Body of pancreas (tissue), 4 donors: ENCODE results near the gene NBPF19. TPM values are rescaled to one million over a fixed set of nuclear protein-coding genes. Genes with fewer than 3 reads are reported as not detected.
"Not testable (repeated sequence)": the region's sequence is repeated elsewhere in the genome, so short reads cannot be mapped to it uniquely, and the experiment has no call there.

Source experiments
- ATAC-seq: fragments of 150-250 bp; one replicate; pipeline ENCODE4 v1.9.1; 2016
- DNase-seq, 4 donors: peaks; one replicate each; pipeline ENCODE4 v3.0.0-alpha.2; 2019
- H3K27ac ChIP-seq, 4 donors: fragments of 200-600 bp; sonication (generic); 1 replicate in 3 of 4; 2 replicates in 1 of 4; pipeline versions ENCODE4 v1.5.1 to v1.6.1; 2016 to 2019; ENCODE audit warnings: mild to moderate bottlenecking in 1 of 4, mixed read lengths in 1 of 4, moderate library complexity in 1 of 4
- H3K27me3 ChIP-seq, 2 donors: fragments of 200-600 bp; sonication (generic); one replicate each; pipeline ENCODE4 v1.6.0; 2016; ENCODE audit warnings: mild to moderate bottlenecking in 1 of 2
- H3K36me3 ChIP-seq, 2 donors: fragments of 200-600 bp; sonication (generic); replicated peaks in 1 of 2; 2 replicates each; pipeline ENCODE4 v1.5.1; 2016; ENCODE audit warnings: low read depth in 2 of 2; ENCODE audit not compliant: insufficient read depth in 1 of 2
- H3K4me1 ChIP-seq: fragments of 200-600 bp; sonication (generic); one replicate; pipeline ENCODE4 v1.6.0; 2016
- H3K4me3 ChIP-seq, 2 donors: fragments of 200-600 bp; sonication (generic); 1 replicate in 1 of 2; 2 replicates in 1 of 2; pipeline ENCODE4 v1.5.1; 2016 to 2019
- H3K9me3 ChIP-seq, 3 donors: fragments of 200-600 bp; sonication (generic); 1 replicate in 2 of 3; 2 replicates in 1 of 3; pipeline ENCODE4 v1.5.1; 2016
- CTCF ChIP-seq, 7 experiments: fragments of 450-650 bp in 4 of 7; fragments of 200-600 bp in 3 of 7; sonication (generic) in 3 of 7; IDR thresholded peaks; one replicate each; pipeline ENCODE4 v1.5.1; 2016 to 2019; ENCODE audit warnings: antibody characterized with exemption in 7 of 7
- WGBS, 2 donors: methylation state at CpG; one replicate each; pipeline ENCODE4 v1.1.5; 2017; 5-methylcytosine and 5-hydroxymethylcytosine counted together
- intact Hi-C: fragments of 100-400 bp; cut with DNase I; formaldehyde crosslinking; loops from one replicate; pipeline ENCODE4 v1.15.1; 2023
- total RNA-seq, 2 donors: library from RNA; depleted of rRNA; stranded (reverse); fragments of >200 nt; gene quantifications; one replicate each; pipeline ENCODE4 v1.1.0, GENCODE V29; 2016

Gene NBPF19
- total RNA-seq = 10 to 100 TPM; 19.2 to 23.1 TPM

DNA sequence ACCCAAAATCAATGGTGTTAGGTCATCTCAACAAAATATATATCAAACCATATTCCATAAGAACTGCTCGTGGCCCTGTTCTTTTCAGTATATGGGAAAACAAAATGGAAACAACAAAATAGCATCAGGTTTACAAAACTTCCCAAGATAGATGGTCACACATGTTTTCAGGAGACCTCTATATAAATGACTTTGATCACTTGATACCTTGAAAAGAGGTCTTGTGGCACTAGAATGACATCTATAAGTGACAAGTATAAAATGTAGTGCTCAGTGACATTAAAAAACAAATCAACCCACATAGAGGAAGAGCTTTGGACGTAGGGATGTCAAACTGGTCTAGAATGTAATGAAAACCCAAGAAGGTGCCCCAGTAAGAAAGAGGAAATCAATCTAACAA lies at the start of gene NBPF19:
Gene NBPF19 (plus strand): TSS at position 301 of the 400 bp plus-strand sequence. CDS start 888 bp downstream, outside the sequence.
- intact Hi-C loops, H3K4me1 ChIP-seq, DNase-seq, ATAC-seq, H3K9me3 ChIP-seq, H3K36me3 ChIP-seq, H3K27me3 ChIP-seq, H3K4me3 ChIP-seq, H3K27ac ChIP-seq: not testable (repeated sequence)
- 75 to 100% methylated on average over 1 of the region's 2 CpGs for WGBS, 2 donors

DNA sequence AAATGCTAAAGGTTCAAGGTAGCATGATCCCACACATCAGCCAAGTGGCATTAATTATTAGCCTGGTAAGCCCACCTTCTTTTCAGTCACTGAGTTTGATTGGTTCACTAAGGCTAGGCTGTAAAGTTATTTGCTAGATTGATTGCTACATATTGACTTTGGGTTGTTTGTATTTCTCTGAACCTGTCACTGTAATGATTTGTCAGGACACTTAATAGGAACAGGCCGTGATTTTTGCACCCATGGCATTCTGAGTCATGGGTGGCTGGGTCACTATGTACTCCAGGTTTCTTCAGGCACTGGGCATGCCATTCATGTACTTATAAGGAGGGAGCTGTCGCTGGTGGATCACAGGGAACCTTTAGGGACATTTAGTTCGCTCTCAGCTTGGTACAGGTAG lies 46.5 kb upstream of the NBPF19 start:
- ATAC-seq = not testable (repeated sequence)

DNA sequence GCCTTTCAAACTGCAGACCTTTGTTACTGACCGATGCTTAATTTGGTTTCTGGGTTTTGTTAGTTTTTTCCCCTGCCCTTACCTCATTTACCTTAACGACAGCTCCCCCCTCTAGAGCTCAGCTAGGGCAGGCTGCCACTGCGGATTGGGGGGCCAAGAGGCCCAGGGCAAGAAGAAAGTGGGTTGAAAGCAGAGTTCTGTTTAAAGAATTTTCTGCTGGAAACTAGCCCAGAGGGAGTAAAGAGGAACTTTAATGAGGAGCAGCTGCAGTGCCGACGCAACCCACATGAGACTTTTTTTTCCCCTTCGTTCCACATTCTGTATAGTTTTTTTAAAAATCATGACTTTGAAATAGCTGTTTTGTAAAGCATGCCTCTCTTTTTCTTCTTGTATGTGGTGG lies 29.4 kb upstream of the NBPF19 start:
- ATAC-seq, H3K36me3 ChIP-seq, H3K4me3 ChIP-seq, H3K9me3 ChIP-seq, intact Hi-C loops, H3K27me3 ChIP-seq, H3K4me1 ChIP-seq: not testable (repeated sequence)
- DNase-seq = peak in 2 of 4 donors; percentile 4 to 15
- 48% methylated on average over 5 of the region's 6 CpGs; no CpG with 5 or more reads in 1 of the 2 donors for WGBS, 2 donors
- H3K27ac ChIP-seq = peak overlapping the region in 1 of 4 donors; percentile 25

More for the DNA sequence above, 46.5 kb upstream of the NBPF19 start:
- H3K4me1 ChIP-seq, H3K27me3 ChIP-seq, intact Hi-C loops, H3K36me3 ChIP-seq, H3K9me3 ChIP-seq, H3K4me3 ChIP-seq: not testable (repeated sequence)
- peak; percentile 71 to 84 (median 76) for DNase-seq
- WGBS, 2 donors = no CpG with 5 or more reads among the region's 3 CpGs
- H3K27ac ChIP-seq = peak overlapping the region in 3 of 4 donors; percentile 58 to 62 (median 58)

- DNase-seq, H3K36me3 ChIP-seq, H3K27ac ChIP-seq, intact Hi-C loops, ATAC-seq, H3K27me3 ChIP-seq, H3K4me3 ChIP-seq, H3K9me3 ChIP-seq, H3K4me1 ChIP-seq: not testable (repeated sequence)
- 100% methylated on average over 1 of the region's 2 CpGs; no CpG with 5 or more reads in 1 of the 2 donors for WGBS, 2 donors
Observed at GRCh38 chr1:149452196-149452595, 22.6 kb upstream of the NBPF19 start.

DNA sequence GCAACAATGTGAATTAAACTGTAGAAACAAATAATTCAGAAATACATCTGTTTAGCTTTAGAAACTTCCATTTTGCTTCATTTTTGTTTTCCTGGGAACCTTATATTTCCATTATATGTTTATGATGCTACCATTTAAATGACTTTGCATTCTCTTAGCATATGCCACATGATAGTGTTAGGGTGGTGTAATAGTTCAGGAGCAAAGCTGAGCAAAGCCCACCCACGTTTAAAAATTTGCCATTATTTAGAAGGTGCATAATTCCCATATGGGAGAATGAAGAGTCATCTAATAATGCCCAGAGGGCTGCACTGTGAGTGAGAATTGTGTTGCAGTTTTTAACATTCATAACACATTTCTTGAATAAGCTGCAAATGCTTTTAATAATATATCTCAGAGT lies 22.2 kb upstream of the NBPF19 start:
- ATAC-seq, intact Hi-C loops: not testable (repeated sequence)
- WGBS, 2 donors = no CpG with 5 or more reads among the region's 1 CpG

DNA sequence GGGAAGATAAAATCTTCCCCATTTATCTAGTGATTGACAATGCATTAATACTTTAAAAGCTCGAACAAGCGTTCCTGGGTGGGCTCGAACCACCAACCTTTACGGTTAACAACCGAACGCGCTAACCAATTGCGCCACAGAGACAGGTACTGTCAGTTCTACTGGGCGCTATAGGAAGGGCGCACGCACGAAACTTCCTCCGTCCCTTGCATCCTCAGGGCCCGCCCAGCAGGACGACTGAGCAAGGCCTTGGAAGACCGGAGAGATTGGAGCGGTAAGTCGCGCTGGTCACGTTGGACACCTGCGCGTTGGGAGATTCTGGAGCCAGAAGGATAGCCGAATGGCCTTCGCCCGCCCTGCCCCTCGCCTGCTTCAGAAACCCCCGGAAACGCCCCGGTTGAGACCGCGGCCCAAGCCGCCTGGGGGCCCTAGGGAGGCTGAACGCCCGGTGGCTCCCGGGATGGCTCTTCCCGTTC lies 83.5 kb downstream of the NBPF19 start:
- H3K4me1 ChIP-seq, intact Hi-C loops, H3K27me3 ChIP-seq, H3K4me3 ChIP-seq, H3K36me3 ChIP-seq, ATAC-seq, H3K9me3 ChIP-seq: not testable (repeated sequence)
- peak overlapping the region in 3 of 4 donors; percentile 38 to 59 (median 55) for H3K27ac ChIP-seq
- DNase-seq = peak; percentile 24 to 52 (median 34)
- TF ChIP-seq CTCF (IDR thresholded peaks at IDR 0.05) = peak in 1 of 7 experiments; percentile 29
- 0 to 3% methylated on average over 8 of the region's 36 CpGs for WGBS, 2 donors

More for the DNA sequence above, 22.2 kb upstream of the NBPF19 start:
- not testable (repeated sequence) for H3K27ac ChIP-seq, H3K36me3 ChIP-seq, H3K4me1 ChIP-seq, H3K9me3 ChIP-seq, H3K4me3 ChIP-seq, DNase-seq, H3K27me3 ChIP-seq

DNA sequence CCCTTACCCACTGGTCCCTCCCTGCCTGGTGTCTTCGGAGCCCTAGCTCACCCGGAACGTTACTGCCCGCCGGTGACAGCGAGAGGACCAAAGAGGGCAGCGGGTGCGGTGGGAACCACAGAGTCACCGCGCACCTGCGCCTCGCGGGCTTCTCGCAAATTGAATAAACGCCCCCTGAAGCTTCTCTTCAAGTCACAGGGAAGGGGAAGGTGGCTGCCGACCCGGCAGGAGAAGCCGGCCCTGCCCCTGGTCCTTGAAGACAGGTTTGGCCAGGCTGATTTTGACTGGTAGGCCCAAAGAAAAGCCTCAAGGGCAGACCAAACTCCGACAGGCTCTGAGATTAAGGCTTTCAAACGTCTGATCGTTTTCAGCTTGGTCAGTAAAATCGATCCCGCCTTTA lies 87.0 kb downstream of the NBPF19 start:
- H3K27ac ChIP-seq, ATAC-seq, H3K4me1 ChIP-seq, H3K9me3 ChIP-seq, intact Hi-C loops, DNase-seq, H3K27me3 ChIP-seq, H3K4me3 ChIP-seq, H3K36me3 ChIP-seq: not testable (repeated sequence)
- 84% methylated on average over 5 of the region's 23 CpGs; no CpG with 5 or more reads in 1 of the 2 donors for WGBS, 2 donors

GRCh38 chr1:149565485-149565884 lies 90.6 kb downstream of the NBPF19 start:
- H3K9me3 ChIP-seq, DNase-seq, H3K4me1 ChIP-seq, intact Hi-C loops, H3K27ac ChIP-seq, H3K36me3 ChIP-seq, H3K4me3 ChIP-seq, ATAC-seq, H3K27me3 ChIP-seq: not testable (repeated sequence)
- WGBS, 2 donors = 100% methylated on average over 1 of the region's 4 CpGs; no CpG with 5 or more reads in 1 of the 2 donors

DNA sequence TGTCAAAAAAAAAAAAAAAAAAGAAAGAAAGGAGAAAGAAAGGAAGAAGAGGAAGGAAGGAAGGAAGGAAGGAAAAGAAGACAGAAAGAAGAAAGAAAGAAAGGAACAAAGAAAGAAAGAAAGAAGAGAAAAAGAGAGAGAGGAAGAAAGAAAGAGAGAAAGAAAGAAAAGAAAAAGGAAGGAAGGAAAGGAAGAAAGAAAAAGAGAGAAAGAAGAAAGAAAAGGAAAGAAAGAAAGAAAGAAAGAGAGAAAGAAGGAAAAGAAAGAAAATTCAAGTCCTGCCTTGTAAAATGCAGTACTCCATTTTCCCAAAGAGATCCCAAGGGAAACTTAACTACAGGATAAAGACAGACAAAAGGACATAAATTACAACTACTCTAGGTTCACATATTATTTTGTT lies 97.9 kb downstream of the NBPF19 start:
- DNase-seq, H3K9me3 ChIP-seq, H3K4me1 ChIP-seq, ATAC-seq, H3K4me3 ChIP-seq, H3K36me3 ChIP-seq, H3K27ac ChIP-seq, H3K27me3 ChIP-seq, intact Hi-C loops: not testable (repeated sequence)

DNA sequence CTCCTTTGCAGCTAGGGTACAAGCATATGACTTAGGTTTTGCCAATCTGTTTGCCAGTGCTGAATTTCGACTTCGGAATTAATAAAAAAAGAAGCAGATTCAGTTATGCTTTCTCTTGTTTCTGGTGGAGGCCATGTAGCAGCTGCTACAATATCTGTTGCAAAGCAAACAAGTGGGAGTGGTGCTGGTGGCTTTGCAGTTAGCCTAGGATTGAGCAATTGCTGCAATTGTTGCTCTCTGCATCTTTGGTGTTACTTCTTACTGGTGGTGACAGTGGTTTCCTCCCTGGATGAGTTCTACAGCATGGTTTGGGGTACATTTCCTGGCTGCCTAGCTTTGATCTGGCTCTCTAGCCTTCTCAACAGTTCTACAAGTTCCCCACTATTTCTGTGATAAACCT lies 110.7 kb downstream of the NBPF19 start:
- 13 to 60% methylated on average over 1 to 2 of the region's 2 CpGs for whole genome bisulfite sequencing, 2 donors
- H3K36me3 ChIP-seq, intact Hi-C loops, H3K9me3 ChIP-seq, H3K27ac ChIP-seq, ATAC-seq, H3K27me3 ChIP-seq, H3K4me3 ChIP-seq, H3K4me1 ChIP-seq: not testable (repeated sequence)
- peak; percentile 10 to 38 (median 22) for DNase-seq
